ENCODE results near the gene AK4. TPM values are rescaled to one million over a fixed set of nuclear protein-coding genes. Genes with fewer than 3 reads are reported as not detected.

AK4 gene
- total and polyA plus RNA-seq, 2 of the 8 experiments (the other 6 are each of a cell fraction or from before 2014, with no cell fraction given): 64.5 to 175 TPM

GRCh38 chr1:65233782-65234181 lies 85.8 kb downstream of the AK4 start:
- no peaks in the 10 kb centered on the region for H4K20me1 ChIP-seq (replicated peaks in 1 of 2; ENCODE audit: control insufficient read depth in 1 of 2, insufficient read depth in 2 of 2, low read length in 2 of 2)
- H2BK15ac ChIP-seq (ENCODE audit: low read length): no peak overlapping the region; the same call in 1 of the 2 replicates
- H3K4ac ChIP-seq (replicated peaks; ENCODE audit: insufficient read length, low read depth, low read length): no peak overlapping the region
- H3K9ac ChIP-seq (replicated peaks in 1 of 4; ENCODE audit: extremely low read depth in 1 of 4, low read depth in 3 of 4, low read length in 3 of 4): no peak overlapping the region
- no peak overlapping the region for H4K5ac ChIP-seq (ENCODE audit: insufficient read length, low read depth, low read length)
- no peaks in the 10 kb centered on the region for H3K4me1 ChIP-seq (replicated peaks in 1 of 4; ENCODE audit: control insufficient read depth in 3 of 4, insufficient read depth in 4 of 4, low read length in 3 of 4)
- no peak overlapping the region for H2BK12ac ChIP-seq (ENCODE audit: low read depth, low read length)
- no peak overlapping the region for H3K23ac ChIP-seq (ENCODE audit: insufficient read length)
- H3K27me3 ChIP-seq (replicated peaks in 1 of 4; ENCODE audit: control insufficient read depth in 3 of 4, extremely low read depth in 1 of 4, insufficient read depth in 3 of 4, low read length in 3 of 4): no peaks in the 10 kb centered on the region
- H3K18ac ChIP-seq (ENCODE audit: extremely low read depth, low read length): no peak overlapping the region
- no peak overlapping the region for H2AK5ac ChIP-seq (ENCODE audit: low read depth, low read length)
- H3K23me2 ChIP-seq (ENCODE audit: low read depth, low read length): no peaks in the 10 kb centered on the region
- H4K91ac ChIP-seq (replicated peaks; ENCODE audit: insufficient read length, low read length): no peak overlapping the region
- no peak overlapping the region for H3K56ac ChIP-seq (replicated peaks; ENCODE audit: insufficient read length, low read depth, low read length)
- peaks cover 2% of the 10 kb centered on the region; the same call in 1 of the 2 replicates for H3K79me1 ChIP-seq (ENCODE audit: low read depth, low read length)
- DNase-seq (ENCODE audit: low read depth in 1 of 2, low spot score in 2 of 2): no peak
- no peak overlapping the region for H2AFZ ChIP-seq (ENCODE audit: low read length)
- no peak overlapping the region for H2BK120ac ChIP-seq (replicated peaks; ENCODE audit: low read depth, low read length)
- 87% methylated on average over 2 of the region's 2 CpGs; no CpG with 5 or more reads in 1 of the 2 experiments for WGBS, 2 experiments (ENCODE audit: extremely low coverage in 1 of 2, insufficient coverage in 1 of 2, insufficient read length in 1 of 2, insufficient replicate concordance in 2 of 2, low coverage in 1 of 2, low lambda C conversion rate in 2 of 2, missing lambda C conversion rate in 1 of 2)
- no peak overlapping the region for H2BK5ac ChIP-seq (ENCODE audit: low read depth, low read length)
- no peak overlapping the region for H3K27ac ChIP-seq (ENCODE audit: low read depth, low read length)
- H3K14ac ChIP-seq (ENCODE audit: insufficient read length): no peak overlapping the region
- H4K8ac ChIP-seq (ENCODE audit: extremely low read depth, insufficient read depth, low read length): no peak overlapping the region
- CTCF ChIA-PET (ENCODE audit: partially characterized antibody): interaction anchor here (0.8 to 7.0 kb wide), 8 partner anchors 9 to 456 kb away, joined by 3 to 69 read pairs (median 3); no protein-coding TSS in a partner anchor
- H3K4me3 ChIP-seq (ENCODE audit: extremely low read depth in 1 of 4, insufficient read depth in 2 of 4, low read depth in 3 of 4, low read length in 4 of 4): no peak overlapping the region
- POLR2A ChIA-PET (ENCODE audit: partially characterized antibody): interaction anchor here (0.8 kb wide), 1 partner anchor 120 kb away, joined by 3 read pairs; no protein-coding TSS in a partner anchor
- no peak overlapping the region for H2BK20ac ChIP-seq (ENCODE audit: low read length)
- no peaks in the 10 kb centered on the region for H3K9me3 ChIP-seq (ENCODE audit: insufficient read depth in 2 of 2, low read depth in 1 of 2, low read length in 1 of 2)
- FAIRE-seq: no peak
- H3K4me2 ChIP-seq (ENCODE audit: insufficient read depth in 1 of 2, low read depth in 2 of 2, low read length in 2 of 2): no peak overlapping the region
- no peaks in the 10 kb centered on the region for H3K79me2 ChIP-seq (ENCODE audit: control insufficient read depth in 1 of 2, insufficient read depth in 2 of 2, low read length in 2 of 2)
- 0 out of 8 replicates have a peak, but pooled peaks cover 0 to 3% (median 0%) of the 10 kb centered on the region in 4 experiments for H3K36me3 ChIP-seq (ENCODE audit: control insufficient read depth in 2 of 4, insufficient read depth in 4 of 4, low read length in 3 of 4)
- no peak for TF ChIP-seq RNF2 (IDR thresholded peaks at IDR 0.05; ENCODE audit: borderline replicate concordance, low read depth, low read length, missing control alignments, poor library complexity, severe bottlenecking)
- no peak for TF ChIP-seq CTBP2 (IDR thresholded peaks at IDR 0.05; ENCODE audit: borderline replicate concordance, insufficient read depth, insufficient read length, low read length)
- TF ChIP-seq EZH2 (IDR thresholded peaks at IDR 0.05; ENCODE audit: low read depth, low read length, severe bottlenecking): no peak
- no peak for TF ChIP-seq SAP30 (IDR thresholded peaks at IDR 0.05; ENCODE audit: insufficient read depth, insufficient replicate concordance, low read length)
- no peak for TF ChIP-seq SIX5 (IDR thresholded peaks at IDR 0.05; ENCODE audit: low read depth, low read length)
- TF ChIP-seq EP300 (IDR thresholded peaks at IDR 0.05; ENCODE audit: borderline replicate concordance in 1 of 2, low read depth in 2 of 2, low read length in 2 of 2): no peak
- TF ChIP-seq NRF1 (IDR thresholded peaks at IDR 0.05; ENCODE audit: low read depth, low read length): no peak
- no peak for TF ChIP-seq POU5F1 (IDR thresholded peaks at IDR 0.05; ENCODE audit: low read depth, low read length)
- TF ChIP-seq HDAC6 (IDR thresholded peaks at IDR 0.05; ENCODE audit: low read depth, low read length): no peak

Measured in H1 (cell line).